Hair follicle dermal papilla cell (primary cell): ENCODE data around the gene BMP6. TPM values are rescaled to one million over a fixed set of nuclear protein-coding genes. Genes with fewer than 3 reads are reported as not detected.

Experiments used
- total RNA-seq: library from RNA; depleted of rRNA; stranded (reverse); fragments of >200 nt; gene quantifications from 2 replicates; pipeline ENCODE4 v1.2.3, GENCODE V29; 2012

BMP6 gene
- 1.8 and 2.9 TPM in 2 replicates for total RNA-seq

DNA sequence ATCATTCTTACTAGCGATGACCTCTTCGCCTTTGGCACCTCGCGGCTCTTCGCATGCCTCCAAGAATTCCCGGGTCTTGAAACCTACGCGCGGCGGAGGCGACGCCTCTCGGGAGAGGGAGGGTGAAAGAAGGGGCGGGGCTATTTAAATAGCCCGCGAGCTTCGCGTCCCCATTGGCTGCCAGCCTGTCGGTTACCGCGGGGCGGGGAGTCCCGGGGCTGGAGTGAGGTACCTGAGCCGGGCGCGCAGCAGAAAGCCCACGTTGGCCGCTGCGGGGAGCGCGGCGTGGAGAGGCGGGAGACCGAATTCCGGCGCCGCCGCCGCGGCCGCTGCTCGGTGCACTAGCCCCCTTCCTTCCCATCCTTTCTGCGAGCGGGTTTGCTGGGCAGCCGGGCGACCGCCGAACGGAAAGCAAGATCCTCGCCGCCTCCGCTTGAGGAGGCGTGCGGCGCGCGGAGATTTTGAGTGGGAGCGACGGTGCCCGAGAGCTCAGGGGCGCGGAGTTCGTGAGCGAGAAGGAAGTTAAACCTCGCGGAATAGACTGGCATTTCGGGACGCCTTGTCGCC is at the start of gene BMP6:
Gene BMP6, plus strand, starts transcription at position 251 of the 567 bp plus-strand sequence. CDS start 857 bp downstream, outside the sequence.

DNA sequence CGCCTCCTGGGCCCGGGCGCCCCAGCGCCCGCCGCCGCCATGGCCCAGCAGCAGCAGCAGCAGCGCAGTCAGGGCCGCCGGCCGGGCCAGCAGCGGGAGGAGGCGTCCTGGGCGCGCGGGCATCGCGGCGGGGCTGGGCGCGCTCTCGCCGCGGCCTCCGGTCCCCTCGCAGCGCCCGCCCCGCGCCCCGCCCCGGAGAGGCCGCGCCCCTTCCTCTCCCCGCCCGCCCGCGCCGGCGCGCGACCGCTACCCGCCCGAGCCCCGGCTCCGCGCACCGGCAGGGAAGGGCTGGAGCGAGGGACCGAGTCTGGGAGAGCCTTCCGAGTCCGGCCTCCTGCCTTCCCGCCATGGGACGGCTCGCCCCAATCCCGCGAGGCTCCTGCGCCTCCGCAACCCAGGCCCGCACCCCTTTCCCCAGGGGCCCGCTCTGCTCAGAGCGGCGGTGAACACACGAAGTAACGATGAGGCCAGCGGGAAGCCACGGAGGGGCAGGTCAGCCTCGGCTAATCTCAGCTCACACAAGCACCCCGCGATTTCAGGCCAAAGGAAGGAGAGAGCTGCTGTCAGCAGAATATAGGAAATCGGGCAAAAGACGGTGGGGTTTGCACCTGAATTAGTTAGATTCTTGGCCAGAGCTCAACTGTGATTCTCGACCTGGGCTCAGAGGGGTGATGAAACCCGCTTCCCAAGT is 184.9 kb downstream of the BMP6 start, which contains the start of gene TXNDC5:
Gene TXNDC5, minus strand, starts transcription at position 135 of the 691 bp plus-strand sequence. Its CDS starts 12 bp downstream, at position 123.

Other genes starting within 250 kb of the BMP6 start
- gene DSP, start 184.4 kb upstream of the BMP6 start, total RNA-seq = 8.8 and 12.4 TPM in 2 replicates
- gene SNRNP48, start 135.9 kb upstream of the BMP6 start, total RNA-seq = 11.5 and 14.3 TPM in 2 replicates
- gene TXNDC5, start 184.7 kb downstream of the BMP6 start, total RNA-seq = 435 and 448 TPM in 2 replicates